ENCODE data around the gene SYNE4. TPM values are rescaled to one million over a fixed set of nuclear protein-coding genes. Genes with fewer than 3 reads are reported as not detected.

Gene SYNE4
- total and polyA plus RNA-seq, 2 of the 13 experiments (the other 11 are each of a cell fraction or from before 2014, with no cell fraction given), result 13.7 to 23.0 TPM

DNA sequence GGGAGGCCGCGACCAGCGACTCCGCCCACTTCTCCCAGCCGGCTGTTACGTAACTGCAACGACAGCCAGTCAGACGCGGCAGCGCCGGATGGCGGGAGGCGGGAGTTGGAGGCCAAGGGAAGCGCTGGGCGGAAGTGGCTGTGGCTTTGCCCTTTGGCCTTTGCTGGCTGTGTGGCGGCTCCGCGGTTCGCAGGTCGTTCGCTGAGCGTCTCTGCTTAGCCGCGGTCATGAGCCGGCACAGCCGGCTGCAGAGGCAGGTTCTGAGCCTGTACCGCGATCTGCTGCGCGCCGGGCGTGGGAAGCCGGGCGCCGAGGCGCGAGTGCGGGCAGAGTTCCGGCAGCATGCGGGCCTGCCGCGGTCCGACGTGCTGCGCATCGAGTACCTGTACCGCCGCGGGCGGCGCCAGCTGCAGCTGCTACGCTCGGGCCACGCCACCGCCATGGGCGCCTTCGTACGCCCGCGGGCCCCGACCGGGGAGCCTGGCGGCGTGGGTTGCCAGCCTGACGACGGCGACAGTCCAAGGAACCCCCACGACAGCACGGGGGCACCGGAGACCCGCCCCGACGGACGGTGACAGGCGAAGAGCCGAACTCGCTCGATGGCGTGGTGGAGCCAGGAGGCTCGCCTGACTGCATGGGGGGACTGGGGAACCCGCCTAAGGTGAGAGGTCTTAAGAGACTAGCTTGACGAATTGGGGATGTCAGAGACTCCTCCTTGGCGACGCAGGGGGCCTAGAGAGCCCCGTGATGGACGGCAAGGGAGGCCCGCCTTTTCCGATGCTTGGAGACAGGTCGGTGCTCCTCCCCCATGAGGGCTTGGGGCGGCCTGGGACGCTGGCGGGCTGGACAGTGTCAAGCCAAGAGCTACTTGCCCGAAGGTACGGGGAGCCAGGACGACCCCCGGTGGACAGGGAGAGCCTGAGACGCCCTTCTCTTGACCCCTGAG is 13.3 kb downstream of the SYNE4 start, which contains the start of gene SDHAF1 (continued):
- TF ChIP-seq, protein P1, sequence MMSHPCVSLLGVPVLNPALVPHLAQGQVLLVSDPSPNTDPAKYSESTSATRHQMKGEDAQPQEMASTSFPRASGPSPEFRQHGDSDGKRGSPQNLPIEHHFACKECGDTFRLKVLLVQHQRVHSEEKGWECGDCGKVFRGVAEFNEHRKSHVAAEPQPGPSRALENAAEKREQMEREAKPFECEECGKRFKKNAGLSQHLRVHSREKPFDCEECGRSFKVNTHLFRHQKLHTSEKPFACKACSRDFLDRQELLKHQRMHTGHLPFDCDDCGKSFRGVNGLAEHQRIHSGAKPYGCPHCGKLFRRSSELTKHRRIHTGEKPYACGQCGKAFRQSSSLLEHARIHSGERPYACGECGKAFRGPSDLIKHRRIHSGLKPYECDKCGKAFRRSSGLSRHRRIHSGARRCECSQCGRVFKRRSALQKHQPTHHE (CRISPR knock-in tag; IDR thresholded peaks at IDR 0.05; ENCODE audit: borderline replicate concordance), result no peak
- TF ChIP-seq, protein P2, sequence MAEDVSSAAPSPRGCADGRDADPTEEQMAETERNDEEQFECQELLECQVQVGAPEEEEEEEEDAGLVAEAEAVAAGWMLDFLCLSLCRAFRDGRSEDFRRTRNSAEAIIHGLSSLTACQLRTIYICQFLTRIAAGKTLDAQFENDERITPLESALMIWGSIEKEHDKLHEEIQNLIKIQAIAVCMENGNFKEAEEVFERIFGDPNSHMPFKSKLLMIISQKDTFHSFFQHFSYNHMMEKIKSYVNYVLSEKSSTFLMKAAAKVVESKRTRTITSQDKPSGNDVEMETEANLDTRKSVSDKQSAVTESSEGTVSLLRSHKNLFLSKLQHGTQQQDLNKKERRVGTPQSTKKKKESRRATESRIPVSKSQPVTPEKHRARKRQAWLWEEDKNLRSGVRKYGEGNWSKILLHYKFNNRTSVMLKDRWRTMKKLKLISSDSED (CRISPR knock-in tag; IDR thresholded peaks at IDR 0.05), result no peak
- TF ChIP-seq ZNF160 (CRISPR knock-in tag; IDR thresholded peaks at IDR 0.05) (no peak; the same call in 1 of the 2 replicates), ZNF33A (CRISPR knock-in tag; IDR thresholded peaks at IDR 0.05; ENCODE audit: borderline replicate concordance) (no peak), ZNF296 (CRISPR knock-in tag; conservative IDR thresholded peaks at IDR 0.05) (no peak), BRD4 (CRISPR knock-in tag; IDR thresholded peaks at IDR 0.05) (no peak; the same call in 1 of the 2 replicates), GATAD2A (CRISPR knock-in tag; IDR thresholded peaks at IDR 0.05) (no peak), TRIM24 (CRISPR knock-in tag; IDR thresholded peaks at IDR 0.05) (no peak), TBL1XR1 (IDR thresholded peaks at IDR 0.05; ENCODE audit: borderline replicate concordance, low read length, partially characterized antibody) (peak; percentile 52), KDM4B (CRISPR knock-in tag; IDR thresholded peaks at IDR 0.05) (no peak; the same call in 1 of the 2 replicates)
- TF ChIP-seq, protein P3, sequence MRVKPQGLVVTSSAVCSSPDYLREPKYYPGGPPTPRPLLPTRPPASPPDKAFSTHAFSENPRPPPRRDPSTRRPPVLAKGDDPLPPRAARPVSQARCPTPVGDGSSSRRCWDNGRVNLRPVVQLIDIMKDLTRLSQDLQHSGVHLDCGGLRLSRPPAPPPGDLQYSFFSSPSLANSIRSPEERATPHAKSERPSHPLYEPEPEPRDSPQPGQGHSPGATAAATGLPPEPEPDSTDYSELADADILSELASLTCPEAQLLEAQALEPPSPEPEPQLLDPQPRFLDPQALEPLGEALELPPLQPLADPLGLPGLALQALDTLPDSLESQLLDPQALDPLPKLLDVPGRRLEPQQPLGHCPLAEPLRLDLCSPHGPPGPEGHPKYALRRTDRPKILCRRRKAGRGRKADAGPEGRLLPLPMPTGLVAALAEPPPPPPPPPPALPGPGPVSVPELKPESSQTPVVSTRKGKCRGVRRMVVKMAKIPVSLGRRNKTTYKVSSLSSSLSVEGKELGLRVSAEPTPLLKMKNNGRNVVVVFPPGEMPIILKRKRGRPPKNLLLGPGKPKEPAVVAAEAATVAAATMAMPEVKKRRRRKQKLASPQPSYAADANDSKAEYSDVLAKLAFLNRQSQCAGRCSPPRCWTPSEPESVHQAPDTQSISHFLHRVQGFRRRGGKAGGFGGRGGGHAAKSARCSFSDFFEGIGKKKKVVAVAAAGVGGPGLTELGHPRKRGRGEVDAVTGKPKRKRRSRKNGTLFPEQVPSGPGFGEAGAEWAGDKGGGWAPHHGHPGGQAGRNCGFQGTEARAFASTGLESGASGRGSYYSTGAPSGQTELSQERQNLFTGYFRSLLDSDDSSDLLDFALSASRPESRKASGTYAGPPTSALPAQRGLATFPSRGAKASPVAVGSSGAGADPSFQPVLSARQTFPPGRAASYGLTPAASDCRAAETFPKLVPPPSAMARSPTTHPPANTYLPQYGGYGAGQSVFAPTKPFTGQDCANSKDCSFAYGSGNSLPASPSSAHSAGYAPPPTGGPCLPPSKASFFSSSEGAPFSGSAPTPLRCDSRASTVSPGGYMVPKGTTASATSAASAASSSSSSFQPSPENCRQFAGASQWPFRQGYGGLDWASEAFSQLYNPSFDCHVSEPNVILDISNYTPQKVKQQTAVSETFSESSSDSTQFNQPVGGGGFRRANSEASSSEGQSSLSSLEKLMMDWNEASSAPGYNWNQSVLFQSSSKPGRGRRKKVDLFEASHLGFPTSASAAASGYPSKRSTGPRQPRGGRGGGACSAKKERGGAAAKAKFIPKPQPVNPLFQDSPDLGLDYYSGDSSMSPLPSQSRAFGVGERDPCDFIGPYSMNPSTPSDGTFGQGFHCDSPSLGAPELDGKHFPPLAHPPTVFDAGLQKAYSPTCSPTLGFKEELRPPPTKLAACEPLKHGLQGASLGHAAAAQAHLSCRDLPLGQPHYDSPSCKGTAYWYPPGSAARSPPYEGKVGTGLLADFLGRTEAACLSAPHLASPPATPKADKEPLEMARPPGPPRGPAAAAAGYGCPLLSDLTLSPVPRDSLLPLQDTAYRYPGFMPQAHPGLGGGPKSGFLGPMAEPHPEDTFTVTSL (CRISPR knock-in tag; IDR thresholded peaks at IDR 0.05; ENCODE audit: borderline replicate concordance), result no peak
- TF ChIP-seq, protein P4, sequence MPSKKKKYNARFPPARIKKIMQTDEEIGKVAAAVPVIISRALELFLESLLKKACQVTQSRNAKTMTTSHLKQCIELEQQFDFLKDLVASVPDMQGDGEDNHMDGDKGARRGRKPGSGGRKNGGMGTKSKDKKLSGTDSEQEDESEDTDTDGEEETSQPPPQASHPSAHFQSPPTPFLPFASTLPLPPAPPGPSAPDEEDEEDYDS (CRISPR knock-in tag; IDR thresholded peaks at IDR 0.05), result peak; percentile 90
- TF ChIP-seq, protein P5, sequence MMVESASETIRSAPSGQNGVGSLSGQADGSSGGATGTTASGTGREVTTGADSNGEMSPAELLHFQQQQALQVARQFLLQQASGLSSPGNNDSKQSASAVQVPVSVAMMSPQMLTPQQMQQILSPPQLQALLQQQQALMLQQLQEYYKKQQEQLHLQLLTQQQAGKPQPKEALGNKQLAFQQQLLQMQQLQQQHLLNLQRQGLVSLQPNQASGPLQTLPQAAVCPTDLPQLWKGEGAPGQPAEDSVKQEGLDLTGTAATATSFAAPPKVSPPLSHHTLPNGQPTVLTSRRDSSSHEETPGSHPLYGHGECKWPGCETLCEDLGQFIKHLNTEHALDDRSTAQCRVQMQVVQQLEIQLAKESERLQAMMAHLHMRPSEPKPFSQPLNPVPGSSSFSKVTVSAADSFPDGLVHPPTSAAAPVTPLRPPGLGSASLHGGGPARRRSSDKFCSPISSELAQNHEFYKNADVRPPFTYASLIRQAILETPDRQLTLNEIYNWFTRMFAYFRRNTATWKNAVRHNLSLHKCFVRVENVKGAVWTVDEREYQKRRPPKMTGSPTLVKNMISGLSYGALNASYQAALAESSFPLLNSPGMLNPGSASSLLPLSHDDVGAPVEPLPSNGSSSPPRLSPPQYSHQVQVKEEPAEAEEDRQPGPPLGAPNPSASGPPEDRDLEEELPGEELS (CRISPR knock-in tag; IDR thresholded peaks at IDR 0.05), result no peak
- TF ChIP-seq, protein P6, sequence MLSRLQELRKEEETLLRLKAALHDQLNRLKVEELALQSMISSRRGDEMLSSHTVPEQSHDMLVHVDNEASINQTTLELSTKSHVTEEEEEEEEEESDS (CRISPR knock-in tag; IDR thresholded peaks at IDR 0.05; ENCODE audit: borderline replicate concordance), result 0 out of 2 replicates have a peak, but pooled peaks have one; percentile 4
- TF ChIP-seq, protein P7, sequence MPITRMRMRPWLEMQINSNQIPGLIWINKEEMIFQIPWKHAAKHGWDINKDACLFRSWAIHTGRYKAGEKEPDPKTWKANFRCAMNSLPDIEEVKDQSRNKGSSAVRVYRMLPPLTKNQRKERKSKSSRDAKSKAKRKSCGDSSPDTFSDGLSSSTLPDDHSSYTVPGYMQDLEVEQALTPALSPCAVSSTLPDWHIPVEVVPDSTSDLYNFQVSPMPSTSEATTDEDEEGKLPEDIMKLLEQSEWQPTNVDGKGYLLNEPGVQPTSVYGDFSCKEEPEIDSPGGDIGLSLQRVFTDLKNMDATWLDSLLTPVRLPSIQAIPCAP (CRISPR knock-in tag; IDR thresholded peaks at IDR 0.05; ENCODE audit: low read depth), result no peak

All from HepG2 (cell line).